Subcutaneous adipose tissue (tissue), 4 donors: ENCODE measurements around the gene EDNRA. TPM values are rescaled to one million over a fixed set of nuclear protein-coding genes. Genes with fewer than 3 reads are reported as not detected.

ENCODE experiments used
- total RNA-seq, 4 donors: library from RNA; depleted of rRNA; stranded (reverse); fragments of >200 nt; gene quantifications; one replicate each; pipeline ENCODE4 v1.1.0, GENCODE V29; 2016
- TF ChIP-seq, protein P1 (sequence below): fragments of 450-650 bp; IDR thresholded peaks from one replicate; pipeline ENCODE4 v1.5.1; 2016; ENCODE audit warnings: low read depth, mild to moderate bottlenecking, control low read depth, antibody characterized with exemption, moderate library complexity

EDNRA gene
- total RNA-seq, 4 donors from 2014 or later, result 2.9 to 8.0 (median 4.8) TPM

DNA sequence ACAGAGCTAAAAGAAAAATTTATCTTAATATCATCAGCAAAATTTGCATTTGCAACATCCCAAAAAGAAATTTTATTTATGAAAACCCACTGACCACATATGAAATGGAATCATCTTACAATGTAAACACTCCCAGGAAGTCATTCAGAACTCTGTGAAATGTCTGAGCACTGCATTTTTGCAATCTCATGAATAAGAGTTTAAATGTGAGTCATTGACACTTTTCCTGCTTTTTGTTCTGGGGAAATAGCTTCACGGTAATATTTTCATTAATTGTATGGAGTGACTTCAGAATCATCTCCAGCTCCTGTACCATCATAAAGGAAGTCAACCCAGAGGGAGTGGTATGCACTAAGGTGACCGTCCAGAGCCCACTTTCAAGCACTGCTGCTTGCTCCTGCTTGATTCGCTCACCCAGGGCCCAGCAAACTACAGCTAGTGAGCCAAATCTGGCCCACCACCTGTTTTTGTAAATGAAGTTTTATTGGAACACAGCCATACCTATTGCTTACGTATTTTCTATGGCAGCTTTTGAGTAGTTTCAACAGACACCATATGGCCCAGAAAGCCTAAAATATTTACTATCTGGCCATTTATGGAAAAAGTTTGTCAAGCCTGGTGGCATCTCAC, 17.2 kb downstream of the EDNRA start:
- TF ChIP-seq, protein P1, sequence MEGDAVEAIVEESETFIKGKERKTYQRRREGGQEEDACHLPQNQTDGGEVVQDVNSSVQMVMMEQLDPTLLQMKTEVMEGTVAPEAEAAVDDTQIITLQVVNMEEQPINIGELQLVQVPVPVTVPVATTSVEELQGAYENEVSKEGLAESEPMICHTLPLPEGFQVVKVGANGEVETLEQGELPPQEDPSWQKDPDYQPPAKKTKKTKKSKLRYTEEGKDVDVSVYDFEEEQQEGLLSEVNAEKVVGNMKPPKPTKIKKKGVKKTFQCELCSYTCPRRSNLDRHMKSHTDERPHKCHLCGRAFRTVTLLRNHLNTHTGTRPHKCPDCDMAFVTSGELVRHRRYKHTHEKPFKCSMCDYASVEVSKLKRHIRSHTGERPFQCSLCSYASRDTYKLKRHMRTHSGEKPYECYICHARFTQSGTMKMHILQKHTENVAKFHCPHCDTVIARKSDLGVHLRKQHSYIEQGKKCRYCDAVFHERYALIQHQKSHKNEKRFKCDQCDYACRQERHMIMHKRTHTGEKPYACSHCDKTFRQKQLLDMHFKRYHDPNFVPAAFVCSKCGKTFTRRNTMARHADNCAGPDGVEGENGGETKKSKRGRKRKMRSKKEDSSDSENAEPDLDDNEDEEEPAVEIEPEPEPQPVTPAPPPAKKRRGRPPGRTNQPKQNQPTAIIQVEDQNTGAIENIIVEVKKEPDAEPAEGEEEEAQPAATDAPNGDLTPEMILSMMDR, result no peak

DNA sequence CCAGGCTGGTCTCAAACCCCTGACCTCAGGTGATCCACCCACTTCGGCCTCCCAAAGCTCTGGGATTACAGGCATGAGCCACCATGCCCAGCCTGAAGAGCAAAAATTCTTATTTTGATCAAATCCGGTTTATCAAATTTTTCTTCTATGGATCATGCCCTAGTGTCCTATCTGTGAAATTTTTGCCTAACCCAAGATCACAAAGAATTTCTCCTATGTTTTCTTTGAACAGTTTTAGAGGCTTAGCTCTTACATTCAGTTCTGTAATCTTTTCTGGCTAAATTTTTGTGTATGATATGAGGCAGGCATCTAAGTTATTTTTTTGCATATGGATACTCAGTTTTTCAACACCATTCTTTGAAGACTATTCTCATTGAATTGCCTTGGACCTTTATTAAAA, 27.4 kb downstream of the EDNRA start:
- TF ChIP-seq, protein P1, result no peak

DNA sequence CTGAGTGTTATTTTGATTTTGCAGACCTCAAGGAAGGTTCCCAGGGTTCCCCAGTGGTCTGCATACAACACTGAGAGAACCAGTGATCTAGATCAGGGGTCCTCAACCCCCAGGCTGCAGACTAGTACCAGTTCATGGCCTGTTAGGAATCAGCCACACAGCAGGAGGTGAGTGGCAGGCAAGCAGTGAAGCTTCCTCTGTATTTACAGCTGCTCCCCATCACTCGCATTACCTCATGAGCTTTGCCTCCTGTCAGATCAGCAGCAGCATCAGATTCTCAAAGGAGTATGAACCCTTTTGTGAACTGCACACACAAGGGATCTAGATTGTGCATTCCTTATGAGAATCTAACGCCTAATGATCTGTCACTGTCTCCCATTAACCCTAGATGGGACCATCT, 28.5 kb downstream of the EDNRA start:
- TF ChIP-seq, protein P1, result no peak

DNA sequence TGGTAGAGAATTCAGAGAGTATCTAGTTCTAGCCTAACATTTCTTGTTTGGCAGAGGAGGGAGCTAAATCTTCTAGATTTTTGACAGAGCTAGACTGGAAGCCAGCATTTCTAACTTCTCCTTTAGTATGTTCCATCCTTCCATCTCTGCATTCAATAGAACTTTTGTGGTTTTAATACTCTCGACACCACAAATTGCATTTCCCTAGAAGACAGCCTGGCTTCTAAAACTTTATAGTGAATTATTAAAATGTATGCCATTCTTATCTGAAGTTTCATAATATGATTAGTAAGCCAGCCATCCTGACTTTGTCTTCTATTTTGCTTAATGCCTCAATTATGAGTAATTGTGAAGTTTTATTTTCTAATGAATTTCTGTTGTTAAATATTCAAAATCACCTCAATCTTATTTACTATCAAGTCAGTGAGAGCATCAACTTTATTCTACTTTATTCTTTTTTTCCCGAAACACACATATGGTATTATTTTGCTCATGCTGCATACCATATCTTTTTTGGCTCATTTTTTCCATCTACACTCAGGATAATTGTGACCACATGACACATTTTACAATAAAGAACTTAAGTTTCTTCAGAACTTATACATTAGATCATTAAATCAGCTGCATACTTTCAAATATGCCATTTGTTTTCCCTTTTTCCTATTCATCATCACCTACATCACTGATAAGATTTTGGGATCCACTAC, 30.2 kb downstream of the EDNRA start:
- TF ChIP-seq, protein P1, result no peak

DNA sequence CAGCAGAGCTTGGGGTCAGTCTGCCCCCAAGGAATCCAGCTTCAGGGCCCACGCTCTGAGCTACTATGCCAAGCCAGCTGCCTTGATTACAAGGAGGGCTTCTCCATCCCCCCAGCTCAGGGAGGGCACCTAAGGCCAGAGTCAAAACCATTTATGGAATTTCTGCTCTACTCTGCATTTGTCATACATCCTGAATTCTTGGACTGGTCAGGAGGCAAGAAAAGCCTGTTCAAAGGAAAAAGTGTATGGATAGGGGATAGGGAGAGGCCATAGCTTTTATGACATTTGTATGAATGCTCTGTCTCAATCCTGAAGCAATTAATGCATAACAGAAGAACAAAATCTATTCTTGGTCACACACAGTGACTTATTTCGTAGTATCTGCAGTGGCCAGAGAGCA, 32.2 kb downstream of the EDNRA start:
- TF ChIP-seq, protein P1, result no peak

DNA sequence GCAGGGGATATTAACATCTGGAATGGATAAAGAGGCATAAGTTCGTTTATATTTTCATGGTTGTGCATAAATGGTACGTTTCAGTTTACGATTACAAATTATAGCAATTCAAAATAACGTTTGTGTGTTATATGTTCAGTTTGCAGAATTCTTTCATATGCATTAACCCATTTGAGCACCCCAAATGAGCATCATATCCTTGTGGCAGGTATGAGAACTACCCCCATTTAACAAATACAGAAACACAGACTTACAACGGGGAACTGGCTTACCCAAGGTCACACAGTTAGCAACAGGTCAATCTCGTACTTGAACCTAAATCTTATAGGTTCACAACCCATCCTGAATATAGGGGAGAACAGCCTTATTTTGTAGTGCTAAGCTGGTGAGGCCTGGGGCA, 33.1 kb downstream of the EDNRA start:
- TF ChIP-seq, protein P1, result no peak

DNA sequence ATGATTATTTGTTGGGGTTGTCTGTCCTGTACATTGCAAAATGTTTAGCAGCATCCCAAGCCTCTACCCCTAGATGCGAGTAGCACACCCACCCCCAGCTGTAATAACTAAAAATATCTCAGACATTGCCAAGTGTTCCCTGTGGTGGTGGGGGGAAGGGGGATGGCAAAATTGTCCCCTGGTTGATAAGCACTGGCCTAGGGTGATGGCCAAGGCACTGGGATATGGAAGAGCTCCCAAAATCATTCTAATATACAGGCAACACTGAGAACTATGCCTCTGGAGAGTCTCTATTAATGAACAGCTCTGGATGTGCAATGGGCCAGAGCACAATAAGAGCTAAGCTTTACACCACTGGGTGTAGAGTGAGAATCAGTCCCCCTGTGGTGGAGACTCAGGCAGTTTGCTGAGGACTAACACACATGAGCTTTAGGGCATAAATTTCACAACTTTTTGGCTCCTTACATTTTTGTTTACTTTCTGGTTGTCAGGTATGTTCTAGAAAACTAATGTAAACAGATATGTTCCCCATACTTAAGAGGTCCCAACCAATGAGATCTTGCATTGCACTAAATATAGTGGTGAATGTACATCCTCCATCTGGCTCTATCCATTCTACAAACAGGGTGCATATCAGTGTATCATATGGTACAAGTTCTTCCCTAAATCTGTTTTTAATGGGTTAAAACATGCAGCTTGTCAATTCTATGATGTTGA, 34.5 kb downstream of the EDNRA start:
- TF ChIP-seq, protein P1, result no peak
